ENCODE data around the gene U2AF2.

GRCh38 chr19:55613930-55614710, 40.7 kb upstream of the U2AF2 start:
- TF ChIP-seq CTCF (IDR thresholded peaks at IDR 0.05) (no peak), POLR2A (IDR thresholded peaks at IDR 0.05) (no peak)

Measured in esophagus squamous epithelium (tissue), 4 donors.